ENCODE measurements around the gene FBLN5. TPM values are rescaled to one million over a fixed set of nuclear protein-coding genes. Genes with fewer than 3 reads are reported as not detected.
"Not testable (repeated sequence)": the region's sequence is repeated elsewhere in the genome, so short reads cannot be mapped to it uniquely, and the experiment has no call there.

The FBLN5 gene
- total RNA-seq, 1 donor from 2014 or later, result 4.9 TPM

DNA sequence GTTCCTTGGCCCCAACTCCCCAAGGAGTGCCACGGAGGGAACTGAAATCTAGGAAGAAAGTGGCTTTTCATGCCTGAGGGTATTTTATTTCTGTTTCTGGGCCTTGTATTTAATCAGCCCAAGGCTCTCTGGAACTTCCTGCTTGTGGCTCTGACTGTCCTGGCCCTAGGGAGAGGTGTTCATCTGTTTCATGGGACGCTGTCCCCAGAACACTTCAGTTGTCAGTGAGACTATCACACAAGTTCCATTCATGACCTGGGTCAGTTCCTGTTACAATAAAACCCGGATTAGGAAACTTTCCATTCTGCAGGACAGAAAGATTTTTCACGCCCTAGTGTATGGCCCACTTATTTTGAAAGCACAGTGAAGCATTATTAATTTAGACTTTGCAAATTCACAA lies 61.7 kb downstream of the FBLN5 start:
- no peak for DNase-seq (ENCODE audit: low read depth)

DNA sequence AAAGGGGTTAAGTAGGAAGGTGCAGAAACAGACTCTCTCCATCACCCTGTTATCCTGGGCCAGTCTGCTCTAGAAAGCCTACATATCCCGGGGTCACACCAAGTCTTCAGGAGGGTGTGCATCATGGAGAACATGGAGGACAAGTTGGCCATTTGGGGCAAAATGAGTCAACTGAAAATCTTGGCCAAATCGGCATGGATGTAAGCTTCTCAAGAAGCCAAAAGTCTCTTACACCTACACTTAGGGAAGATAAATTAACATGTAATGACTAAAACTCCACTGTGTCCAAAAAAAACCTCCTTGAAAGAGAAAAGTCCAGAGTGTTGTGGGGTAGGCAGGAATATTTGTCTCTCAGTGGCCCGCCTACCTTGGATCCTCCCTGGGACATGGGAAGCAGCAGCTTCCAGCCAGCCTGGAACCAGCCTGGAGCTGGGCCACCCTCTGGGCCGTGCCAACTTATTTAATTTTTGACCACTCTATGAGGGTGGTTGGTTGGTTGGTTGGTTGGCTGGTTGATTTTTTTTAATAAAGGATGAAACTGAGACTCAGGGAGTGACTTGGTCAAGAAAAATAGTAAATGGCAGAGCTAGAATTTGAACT lies 62.3 kb downstream of the FBLN5 start:
- DNase-seq (ENCODE audit: low read depth), result no peak

DNA sequence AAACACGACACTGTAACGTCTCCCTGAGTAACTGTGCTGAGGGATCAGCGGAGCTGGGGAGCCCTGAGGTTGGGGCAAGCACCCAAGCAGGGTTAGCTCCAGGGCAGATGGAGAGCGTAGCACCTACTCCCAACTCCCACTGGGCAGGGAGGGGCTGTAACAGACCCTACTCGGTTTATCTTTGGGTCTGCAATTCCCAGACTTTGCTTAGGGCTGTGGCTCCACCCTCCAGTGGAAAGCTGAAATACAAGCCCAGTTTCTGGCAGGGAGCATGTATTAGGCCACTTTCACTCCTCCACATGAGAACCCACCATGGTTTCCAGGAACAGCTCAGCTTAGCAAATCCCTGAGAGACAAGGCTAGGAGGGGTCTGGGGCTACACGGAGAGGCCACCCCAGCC lies 62.8 kb downstream of the FBLN5 start:
- no peak for DNase-seq (ENCODE audit: low read depth)

DNA sequence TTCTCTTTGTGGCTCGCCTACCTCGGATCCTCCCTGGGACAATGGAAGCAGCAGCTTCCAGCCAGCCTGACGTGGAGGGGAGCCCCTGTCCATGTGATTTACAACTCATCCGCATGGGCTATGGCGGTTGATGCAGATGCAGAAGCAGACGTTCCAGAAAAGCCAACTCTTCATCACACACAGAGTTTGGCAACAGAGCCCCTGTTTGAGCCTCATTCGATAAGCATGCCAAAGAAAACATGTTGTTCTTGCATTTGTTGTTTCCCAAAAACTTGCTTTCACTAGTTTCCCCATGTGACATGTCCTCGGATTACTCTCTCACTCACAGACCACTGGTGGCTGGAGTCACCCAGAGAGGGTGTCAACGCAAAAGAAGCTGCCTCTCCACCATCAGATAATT lies 63.7 kb downstream of the FBLN5 start:
- DNase-seq (ENCODE audit: low read depth), result no peak

DNA sequence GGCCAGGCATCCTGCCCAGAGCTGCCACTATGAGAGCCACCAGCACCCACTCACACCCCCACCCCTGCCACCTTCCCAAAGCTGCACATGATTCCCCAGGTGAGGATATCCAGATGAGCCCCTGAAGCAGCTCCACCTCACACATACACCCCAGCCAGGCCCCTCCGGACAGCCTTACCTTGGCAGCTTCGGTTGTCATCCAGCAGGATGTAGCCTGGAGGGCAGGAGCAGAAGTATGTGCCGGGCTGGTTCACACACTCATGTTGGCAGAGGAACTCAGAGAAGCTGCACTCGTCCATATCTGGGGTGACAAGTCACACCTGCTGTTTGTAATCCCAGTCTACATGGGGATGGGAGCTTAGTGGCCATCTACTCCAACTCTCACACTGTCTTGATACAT lies 64.7 kb downstream of the FBLN5 start:
- no peak for DNase-seq (ENCODE audit: low read depth)

DNA sequence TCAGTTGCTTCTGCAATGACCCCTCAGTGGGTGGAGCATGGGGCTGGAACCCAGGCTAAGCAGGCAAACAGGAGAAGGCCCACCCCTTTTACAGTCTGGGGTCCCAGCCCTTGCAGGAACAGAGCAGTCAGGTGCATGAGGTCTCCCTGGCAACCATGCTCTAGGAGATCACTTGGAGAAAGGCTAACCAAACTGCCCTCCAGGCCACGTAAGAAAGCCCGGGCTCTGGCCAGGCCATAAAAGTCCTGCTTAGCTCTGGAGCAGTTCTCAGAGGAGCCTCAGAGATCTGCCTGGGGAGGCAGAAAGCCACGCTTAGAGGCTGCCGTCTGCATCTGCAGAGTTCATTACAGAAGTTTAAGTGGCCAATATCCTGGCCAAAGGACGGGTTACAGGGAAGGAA lies 65.1 kb downstream of the FBLN5 start:
- no peak for DNase-seq (ENCODE audit: low read depth)

DNA sequence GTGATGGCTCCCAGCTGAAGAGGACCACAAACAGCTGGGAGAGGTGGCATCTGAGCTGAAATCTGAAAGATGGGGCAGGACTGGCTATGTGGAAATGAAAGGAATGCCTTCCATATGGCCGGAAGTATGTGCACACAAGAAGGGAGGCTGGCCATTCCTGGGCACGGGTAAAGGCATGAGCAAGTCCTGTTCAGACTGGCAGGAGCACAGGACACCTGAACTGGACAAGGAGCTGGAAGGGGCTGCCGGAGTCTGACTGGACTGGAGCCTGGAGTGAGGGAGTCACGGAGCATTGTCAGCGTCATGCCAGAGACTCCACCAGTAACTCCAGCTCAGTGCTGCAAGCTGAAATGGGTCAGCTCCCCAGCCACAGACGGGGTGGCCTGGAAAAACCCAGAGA lies 68.3 kb downstream of the FBLN5 start:
- DNase-seq (ENCODE audit: low read depth), result no peak

DNA sequence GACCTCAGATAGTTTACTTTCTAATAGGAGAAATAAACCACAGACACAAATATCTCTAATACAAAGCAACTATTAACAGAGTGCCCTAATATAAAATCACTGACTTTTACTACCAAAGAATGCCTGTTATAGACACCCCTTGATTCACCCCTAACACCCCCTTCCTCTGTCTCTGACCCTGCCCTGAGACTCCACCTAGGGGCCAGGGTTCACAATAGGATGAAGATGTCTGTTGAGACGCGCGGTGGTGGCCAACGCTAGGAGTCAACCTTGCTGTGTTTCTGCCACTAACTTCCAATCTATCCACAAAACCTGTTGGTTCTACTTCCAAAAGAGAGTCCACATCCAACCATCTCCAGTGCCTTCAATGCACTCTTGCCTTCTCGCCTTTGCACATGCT lies 69.2 kb downstream of the FBLN5 start:
- DNase-seq (ENCODE audit: low read depth), result no peak

DNA sequence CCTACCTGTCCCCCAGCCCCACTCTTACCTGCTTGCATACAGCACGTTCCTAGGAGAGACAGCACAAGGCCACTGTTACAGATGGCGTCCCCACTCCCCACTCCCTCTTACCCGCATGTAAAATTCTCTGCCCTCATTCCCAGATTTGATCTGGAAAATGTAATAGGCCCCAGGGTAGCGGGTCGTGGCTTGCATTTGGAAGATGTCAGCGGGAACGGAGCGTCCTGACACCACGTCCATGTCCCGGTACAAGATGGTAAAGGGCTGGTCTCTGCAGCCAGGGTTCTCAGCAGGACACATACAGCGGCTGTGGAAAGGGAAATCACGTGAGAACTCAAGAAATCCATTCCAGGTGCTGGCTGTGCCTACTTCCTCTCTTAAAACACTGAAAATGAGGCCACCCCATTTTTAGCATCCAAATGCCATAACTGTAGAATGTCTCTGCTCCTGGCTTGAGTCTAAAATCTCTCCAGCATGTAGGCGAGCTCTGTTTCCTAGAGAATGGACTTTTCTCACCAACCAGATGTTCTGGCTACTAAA lies 70.0 kb downstream of the FBLN5 start:
- DNase-seq (ENCODE audit: low read depth), result no peak

DNA sequence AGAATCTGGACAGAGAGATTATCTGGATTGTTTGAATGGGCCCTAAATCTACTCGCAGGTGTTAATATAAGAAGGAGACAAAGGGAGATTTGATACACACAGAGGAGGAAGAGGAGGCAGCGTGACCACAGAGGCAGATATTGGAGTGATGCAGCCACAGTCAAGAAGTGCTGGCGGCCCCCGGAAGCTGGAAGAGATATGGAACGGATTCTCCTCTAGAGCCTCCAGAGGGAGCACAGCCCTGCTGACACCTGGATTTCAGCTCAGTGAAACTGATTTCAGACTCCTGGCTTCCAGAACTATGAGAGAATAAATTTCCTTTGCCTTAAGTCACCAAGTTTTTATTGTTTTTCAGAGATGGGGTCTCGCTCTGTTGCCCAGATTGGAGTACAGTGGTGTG lies 71.0 kb downstream of the FBLN5 start:
- DNase-seq (ENCODE audit: low read depth), result no peak

DNA sequence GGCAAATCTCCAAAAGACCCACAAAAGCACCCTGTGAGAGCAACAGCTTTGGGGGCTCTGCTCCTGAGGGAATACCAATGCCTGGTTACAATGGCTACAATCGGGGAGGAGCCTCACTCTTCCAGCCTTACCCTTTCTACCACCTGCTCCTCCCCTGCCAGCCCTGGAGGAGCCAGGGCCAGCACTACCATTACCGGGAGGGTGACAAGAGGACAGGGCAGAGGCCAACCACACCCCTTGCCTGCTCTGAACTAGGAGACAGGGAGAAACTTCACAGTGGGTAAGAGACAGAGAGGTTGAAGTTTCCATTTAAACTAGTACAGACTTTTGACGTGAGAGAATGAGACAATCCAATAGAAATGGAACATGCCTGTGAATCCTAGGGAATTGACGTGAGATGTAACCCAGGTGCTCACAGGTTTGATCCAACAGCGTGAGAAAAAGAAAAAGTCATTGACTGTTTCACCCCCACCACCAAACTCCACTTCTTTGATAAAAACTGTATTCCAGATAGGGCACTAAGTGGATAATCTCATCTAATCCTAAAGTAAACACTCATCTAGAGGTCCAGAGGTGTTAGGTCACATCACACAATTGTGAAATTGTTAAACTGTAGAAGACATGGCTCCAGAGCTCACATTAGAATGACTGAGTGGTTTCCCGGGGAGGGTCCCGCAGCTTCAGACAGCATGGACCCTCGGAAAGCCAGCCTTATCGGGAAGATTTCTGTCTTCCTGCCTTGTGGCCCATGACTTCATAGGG lies 71.8 kb downstream of the FBLN5 start:
- no peak for DNase-seq (ENCODE audit: low read depth)

DNA sequence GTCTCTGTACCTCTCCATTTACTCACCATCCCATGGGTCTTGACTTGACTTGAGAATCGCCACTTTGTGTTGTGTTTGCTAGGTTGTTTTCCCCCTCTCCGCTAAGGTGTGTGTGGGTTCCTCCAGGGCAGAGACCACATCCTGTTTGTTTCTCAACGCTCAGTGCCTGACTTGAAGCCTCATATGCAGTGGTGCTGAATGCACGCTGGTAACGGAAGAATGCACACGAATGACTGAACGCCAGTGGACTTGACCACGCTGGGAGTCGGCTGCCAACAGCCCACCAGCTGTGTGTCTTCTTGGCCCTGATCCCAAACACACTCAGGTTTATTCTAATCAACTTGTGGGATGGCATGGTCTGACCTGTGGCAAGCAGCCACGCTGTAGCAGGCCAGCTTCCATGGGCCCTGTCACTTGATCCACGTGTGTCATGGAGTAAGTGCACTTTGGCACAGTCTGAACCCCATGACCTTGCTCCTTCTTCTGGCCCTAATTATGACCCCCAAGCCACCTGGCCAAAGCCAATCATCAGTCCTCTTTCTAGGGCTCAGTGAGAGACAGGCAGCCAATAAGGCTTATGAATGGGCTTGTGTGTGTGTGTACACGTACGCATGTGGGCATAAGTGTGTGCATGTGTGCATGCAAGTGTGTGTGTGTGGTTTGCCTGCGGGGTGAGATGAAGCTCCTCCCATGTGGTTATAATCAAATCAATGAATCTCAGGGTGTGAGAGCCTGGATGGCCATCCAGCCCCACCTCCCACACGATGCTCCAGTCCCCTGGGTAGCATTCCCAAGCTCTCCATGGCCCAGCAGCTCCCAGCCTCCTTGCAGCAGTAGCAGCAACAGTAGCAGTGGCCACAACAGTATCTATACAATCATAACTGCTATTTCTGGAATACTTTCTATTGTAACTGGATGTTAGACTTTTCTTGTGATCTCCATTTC lies 73.8 kb downstream of the FBLN5 start:
- DNase-seq (ENCODE audit: low read depth), result peak; percentile 51

DNA sequence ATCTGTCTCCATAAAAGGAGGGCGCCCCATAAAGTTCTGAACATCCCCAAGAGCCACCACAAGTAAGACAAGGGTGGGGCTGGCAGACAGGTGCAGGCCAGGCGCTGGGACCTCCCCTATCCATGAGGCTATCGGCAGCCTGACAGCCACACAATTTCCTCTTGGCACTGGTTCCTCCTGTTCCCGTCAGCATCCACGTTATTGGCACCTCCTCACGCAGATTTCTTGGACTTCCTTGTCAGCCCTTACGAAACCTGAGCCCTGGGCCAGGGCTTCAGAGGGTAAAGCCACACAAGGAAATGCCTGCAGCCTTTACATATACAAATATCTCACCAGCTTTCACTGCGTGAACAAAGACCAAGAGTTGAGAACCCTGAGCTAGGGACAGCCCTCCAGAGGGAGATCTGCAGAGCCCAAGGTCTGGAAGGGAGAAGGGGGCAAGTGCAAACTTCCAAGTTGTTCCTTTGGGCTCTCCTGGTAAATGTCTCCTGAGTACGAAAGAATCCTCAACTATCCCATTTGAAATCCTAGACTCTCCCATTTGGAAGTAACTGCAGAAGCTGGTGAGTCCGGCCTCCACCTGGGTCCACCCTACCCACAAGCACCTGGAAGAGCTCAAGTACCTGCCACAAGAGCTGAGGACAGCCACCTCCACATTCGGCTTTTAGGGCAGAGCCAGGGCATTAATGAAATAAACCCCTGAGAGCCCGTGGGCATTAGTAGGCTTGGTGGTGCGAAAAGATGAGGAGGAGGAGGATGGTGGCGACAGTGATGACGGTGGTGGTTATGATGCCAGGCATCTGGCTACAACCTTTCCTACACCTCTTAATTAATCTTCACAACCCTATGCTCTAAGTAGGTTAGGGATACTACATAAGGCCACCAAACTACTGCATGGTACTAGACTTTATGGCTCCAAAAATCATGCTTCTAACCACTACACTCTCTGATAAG lies 74.7 kb downstream of the FBLN5 start:
- DNase-seq (ENCODE audit: low read depth), result no peak

DNA sequence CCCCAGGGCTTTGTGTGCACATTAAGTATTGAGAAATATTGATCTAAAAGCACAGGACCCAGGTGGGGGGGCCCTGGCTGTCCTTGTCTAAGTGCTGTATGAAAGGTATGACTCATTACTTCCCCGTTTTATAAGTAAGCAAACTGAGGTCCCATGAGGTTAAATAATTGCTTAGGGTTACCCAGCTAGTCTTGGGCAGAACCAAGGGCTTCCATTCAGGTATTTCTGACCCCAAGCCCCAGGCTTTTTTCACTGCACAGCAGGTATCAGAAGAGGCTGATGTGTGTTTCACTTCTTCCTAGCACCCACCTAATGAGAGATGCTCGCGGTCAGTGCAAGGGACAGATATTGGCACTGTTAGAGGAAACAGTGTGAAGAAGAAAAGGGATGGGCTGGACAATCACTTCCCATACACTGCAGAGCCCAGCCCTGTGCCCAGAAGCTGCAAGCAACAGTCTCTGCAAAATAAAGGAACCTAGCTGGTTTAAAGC lies 75.4 kb downstream of the FBLN5 start:
- DNase-seq (ENCODE audit: low read depth), result no peak

DNA sequence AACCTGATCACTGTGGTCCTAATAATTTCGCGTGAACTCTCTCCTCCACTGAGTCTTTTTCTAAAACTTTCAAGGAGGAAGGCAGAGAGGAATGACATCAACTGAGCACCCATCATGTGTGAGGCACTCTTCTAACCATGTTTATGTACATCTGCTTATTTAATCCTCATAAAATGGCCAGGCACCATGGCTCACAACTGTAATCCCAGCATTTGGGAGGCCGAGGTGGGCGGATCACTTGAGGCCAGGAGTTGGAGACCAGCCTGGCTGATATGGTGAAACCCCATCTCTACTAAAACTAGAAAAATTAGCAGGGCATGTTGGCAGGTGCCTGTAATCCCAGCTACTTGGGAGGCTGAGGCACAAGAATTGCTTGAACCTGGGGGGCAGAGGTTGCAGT lies 76.1 kb downstream of the FBLN5 start:
- not testable (repeated sequence) for DNase-seq (ENCODE audit: low read depth)

DNA sequence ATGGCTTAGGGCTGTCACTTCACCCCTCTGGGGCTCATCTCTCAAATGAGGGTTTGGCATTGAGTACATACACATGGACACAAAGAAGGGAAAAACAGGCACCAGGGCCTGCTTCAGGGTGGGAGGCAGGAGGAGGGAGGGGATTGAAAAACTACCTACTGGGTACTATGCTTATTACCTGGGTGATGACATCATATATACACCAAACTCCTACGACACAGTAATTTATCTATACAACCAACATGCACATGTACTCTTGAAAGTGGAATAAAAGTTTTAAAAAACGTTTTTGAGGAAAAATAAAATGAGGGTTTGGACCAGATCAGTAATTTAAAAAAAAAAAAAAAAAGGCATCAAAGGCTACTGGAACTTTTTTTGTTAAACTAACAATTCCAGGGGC lies 76.6 kb downstream of the FBLN5 start:
- DNase-seq (ENCODE audit: low read depth), result no peak

DNA sequence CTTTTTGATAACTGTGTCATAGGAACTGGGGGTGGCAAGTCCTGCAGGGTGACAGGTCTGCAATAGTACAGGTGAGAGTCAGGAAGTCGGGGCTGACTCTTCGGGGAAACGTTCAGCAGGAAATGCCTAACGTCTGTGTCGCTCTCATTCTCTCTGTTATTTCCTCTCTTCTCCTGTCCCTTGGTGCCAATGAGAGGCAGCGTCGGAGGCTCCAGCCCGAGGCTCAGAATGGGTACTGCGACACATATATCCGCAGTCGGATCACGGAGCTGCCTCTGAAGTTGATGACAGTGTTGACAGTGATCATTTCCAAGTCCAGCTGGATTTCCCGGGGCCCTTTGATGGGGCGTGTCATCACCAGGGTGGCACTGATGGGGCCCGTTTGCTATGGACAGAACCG lies 77.5 kb downstream of the FBLN5 start:
- no peak for DNase-seq (ENCODE audit: low read depth)

DNA sequence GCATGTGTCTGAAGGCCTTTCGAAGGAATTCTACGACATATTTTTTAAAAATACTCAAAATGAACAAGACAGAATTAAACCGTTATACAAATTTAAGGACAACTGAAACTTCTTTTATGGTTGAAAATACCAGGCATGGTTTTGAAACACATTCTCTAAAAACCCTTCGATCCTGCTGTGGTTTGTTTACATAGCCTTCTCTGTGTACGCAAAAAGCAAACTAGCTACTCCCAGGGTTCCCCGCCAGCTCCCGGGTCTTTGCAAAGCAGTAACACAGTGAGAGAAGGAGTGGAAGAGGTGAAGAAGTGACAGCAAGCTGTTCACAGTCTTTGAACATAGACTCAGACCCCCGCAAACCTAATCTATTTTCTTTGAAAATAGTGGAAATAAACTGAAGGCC lies 77.9 kb downstream of the FBLN5 start:
- DNase-seq (ENCODE audit: low read depth), result no peak

DNA sequence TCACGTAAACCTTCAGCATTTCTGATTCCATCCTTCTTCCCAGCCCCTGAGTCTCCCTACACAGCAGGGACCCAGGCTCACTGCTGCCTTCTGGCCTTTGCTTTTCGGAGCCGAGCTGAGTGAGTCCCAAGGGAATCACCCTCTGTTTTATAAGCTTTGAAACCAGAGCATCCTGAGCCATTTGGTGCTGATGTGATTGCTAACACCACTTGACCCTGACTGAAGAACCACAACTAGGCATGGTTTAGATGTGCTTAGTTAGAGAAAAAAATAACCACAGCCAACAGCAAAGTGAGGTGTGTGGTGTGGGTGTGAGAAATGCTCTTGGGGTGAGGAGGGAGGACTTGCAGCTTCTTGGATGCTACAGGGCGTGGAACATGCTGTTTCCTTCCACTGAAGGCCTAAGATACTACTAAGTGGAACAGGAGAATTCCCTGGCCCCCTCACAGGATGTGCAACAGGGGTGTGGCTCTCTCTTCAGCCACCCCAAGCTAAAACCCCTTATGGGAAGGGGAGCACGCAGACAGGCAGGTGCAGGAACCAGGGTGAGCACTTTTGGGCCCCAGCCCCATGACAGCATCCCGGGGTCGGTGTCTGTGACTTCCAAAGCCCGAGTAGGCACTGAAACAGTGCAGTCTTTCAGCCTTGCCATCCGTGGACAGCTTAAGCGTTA lies 80.0 kb downstream of the FBLN5 start, which contains the start of gene TC2N:
Gene TC2N, minus strand, starts transcription at position 221 of the 673 bp plus-strand sequence. CDS start 53,767 bp downstream, outside the sequence.
- DNase-seq (ENCODE audit: low read depth), result no peak

Measured in myocyte (in vitro differentiated cells).